Liver (tissue), 9 donors: Measurements from ENCODE around the gene EXOC3L2. TPM values are rescaled to one million over a fixed set of nuclear protein-coding genes. Genes with fewer than 3 reads are reported as not detected.

ENCODE experiments used
- DNase-seq: peaks from one replicate; pipeline ENCODE4 v3.0.0-alpha.2; 2017; ENCODE audit warnings: low spot score
- H3K27ac ChIP-seq, 2 donors: one replicate each; pipeline ENCODE4 v1.7.0; 2013; ENCODE audit warnings: inconsistent platforms in 2 of 2, low read length in 2 of 2, control low read depth in 1 of 2, low read depth in 1 of 2, mild to moderate bottlenecking in 1 of 2
- H3K27me3 ChIP-seq, 4 donors: one replicate each; pipeline versions ENCODE4 v1.6.1 to v1.7.0; 2013; ENCODE audit warnings: low read length in 3 of 4, inconsistent platforms in 1 of 4, mild to moderate bottlenecking in 1 of 4, moderate library complexity in 1 of 4; ENCODE audit not compliant: control insufficient read depth in 4 of 4, insufficient read depth in 4 of 4
- H3K36me3 ChIP-seq, 4 donors: one replicate each; pipeline versions ENCODE4 v1.6.1 to v1.7.0; 2013; ENCODE audit warnings: low read length in 3 of 4, mild to moderate bottlenecking in 3 of 4, low read depth in 1 of 4, moderate library complexity in 1 of 4; ENCODE audit not compliant: control insufficient read depth in 4 of 4, insufficient read depth in 3 of 4
- H3K4me1 ChIP-seq, 4 donors: one replicate each; pipeline versions ENCODE4 v1.6.1 to v1.7.0; 2013; ENCODE audit warnings: low read length in 3 of 4, mild to moderate bottlenecking in 3 of 4, moderate library complexity in 1 of 4; ENCODE audit not compliant: control insufficient read depth in 4 of 4, insufficient read depth in 4 of 4
- H3K4me3 ChIP-seq, 3 donors: one replicate each; pipeline versions ENCODE4 v1.6.1 to v1.7.0; 2013; ENCODE audit warnings: low read length in 3 of 3, control low read depth in 1 of 3, low read depth in 1 of 3, mild to moderate bottlenecking in 1 of 3
- H3K9ac ChIP-seq, 2 donors: one replicate each; pipeline ENCODE4 v1.7.0; 2013; ENCODE audit warnings: low read length in 2 of 2, mild to moderate bottlenecking in 2 of 2, moderate library complexity in 2 of 2, control low read depth in 1 of 2, low read depth in 1 of 2
- H3K9me3 ChIP-seq, 4 donors: one replicate each; pipeline versions ENCODE4 v1.6.1 to v1.7.0; 2013; ENCODE audit warnings: low read length in 3 of 4; ENCODE audit not compliant: control insufficient read depth in 4 of 4
- CTCF ChIP-seq: fragments of 150-350 bp; IDR thresholded peaks from 2 replicates; pipeline ENCODE4 v1.5.1; 2017; ENCODE audit warnings: improper control_type of control experiment, low read depth, low read length; ENCODE audit not compliant: missing input control
- EGR1 ChIP-seq, 2 donors: IDR thresholded peaks; 2 replicates each; pipeline ENCODE4 v1.6.1; 2016 to 2018; ENCODE audit warnings: antibody characterized with exemption in 2 of 2, low read depth in 2 of 2
- FOXA2 ChIP-seq: IDR thresholded peaks from 2 replicates; pipeline ENCODE4 v1.6.1; 2016; ENCODE audit warnings: antibody characterized with exemption
- GABPA ChIP-seq, 2 donors: IDR thresholded peaks in 1 of 2; conservative IDR thresholded peaks in 1 of 2; 2 replicates each; pipeline ENCODE4 v1.6.1; 2016; ENCODE audit warnings: antibody characterized with exemption in 2 of 2, mild to moderate bottlenecking in 1 of 2, moderate library complexity in 1 of 2
- JUND ChIP-seq, 2 donors: IDR thresholded peaks; 2 replicates each; pipeline ENCODE4 v1.6.1; 2016; ENCODE audit warnings: antibody characterized with exemption in 2 of 2
- NR2F2 ChIP-seq: IDR thresholded peaks from 2 replicates; pipeline ENCODE4 v1.6.1; 2016; ENCODE audit warnings: antibody characterized with exemption
- RAD21 ChIP-seq, 2 donors: IDR thresholded peaks; 2 replicates each; pipeline ENCODE4 v1.6.1; 2016; ENCODE audit warnings: antibody characterized with exemption in 2 of 2, mild to moderate bottlenecking in 2 of 2
- REST ChIP-seq: IDR thresholded peaks from 2 replicates; pipeline ENCODE4 v1.6.1; 2016; ENCODE audit warnings: antibody characterized with exemption, mild to moderate bottlenecking
- RXRA ChIP-seq, 2 donors: IDR thresholded peaks; 2 replicates each; pipeline ENCODE4 v1.6.1; 2017 to 2018; ENCODE audit warnings: antibody characterized with exemption in 2 of 2, mild to moderate bottlenecking in 1 of 2
- WGBS: extraction: QIAGEN DNeasy Blood & Tissue Kit; methylation state at CpG from one replicate; pipeline ENCODE4 v1.1.7; 2013; 5-methylcytosine and 5-hydroxymethylcytosine counted together
- polyA plus RNA-seq, 2 donors: library from polyadenylated mRNA; stranded (reverse) in 1 of 2; unstranded in 1 of 2; fragments of 200-250 nt in 1 of 2; fragments of >200 nt in 1 of 2; fragmentation: Nextera tagmentation in 1 of 2; extraction: Ambion mirVana in 1 of 2; gene quantifications; one replicate each; pipeline versions ENCODE4 v1.2.1 to v1.2.3, GENCODE V29; 2013 to 2015
- total RNA-seq, 2 donors: library from RNA; depleted of rRNA; stranded (reverse); fragments of >200 nt; gene quantifications; one replicate each; pipeline ENCODE4 v1.2.3, GENCODE V29; 2014
- donor health status: healthy.
- donor health status: healthy.
- donor health status: healthy.
- donor health status: healthy.
- donor health status: healthy.

Gene EXOC3L2
- total and polyA plus RNA-seq, 4 donors = 1.3 to 7.3 (median 4.1) TPM

DNA sequence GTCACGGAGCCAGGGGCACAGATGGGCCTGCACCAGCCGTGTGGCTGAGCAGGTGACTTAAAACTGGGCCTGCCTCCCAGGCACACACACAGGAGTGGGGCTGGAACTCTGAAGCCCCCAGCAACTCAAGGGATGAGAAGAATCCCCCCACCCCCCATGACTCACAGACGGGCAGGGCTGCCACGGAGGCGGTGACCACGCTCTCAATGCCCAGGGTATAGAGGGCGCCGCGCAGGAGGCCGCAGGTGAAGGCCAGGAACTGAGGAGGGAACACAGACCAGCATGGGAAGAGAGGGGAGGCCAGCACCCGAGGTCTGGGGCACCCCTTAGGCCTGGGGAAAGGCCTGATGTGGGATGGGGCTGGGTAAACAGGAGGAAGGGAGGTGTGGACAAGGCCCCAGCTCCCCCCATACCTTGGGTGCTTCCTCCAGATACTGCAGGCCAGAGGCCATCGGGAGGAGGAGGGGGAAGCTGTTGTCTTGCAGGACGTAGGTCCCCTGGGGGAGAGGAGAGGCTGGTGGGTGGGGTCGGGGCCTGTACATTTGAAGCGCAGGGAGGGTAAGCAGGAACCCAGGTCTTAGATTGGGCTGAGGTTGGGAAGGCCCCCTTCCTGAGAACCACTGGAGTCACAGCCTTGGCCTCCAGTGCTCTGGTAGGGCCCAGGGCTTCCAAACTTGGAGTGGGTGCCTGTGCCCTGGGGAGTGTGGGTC, 81.3 kb downstream of the EXOC3L2 start (continued):
- TF ChIP-seq GABPA (IDR thresholded peaks at IDR 0.05 in 1 of 2, conservative IDR thresholded peaks at IDR 0.05 in 1 of 2) = no peak

- Histone ChIP-seq H3K9ac (no peak overlapping the region), H3K36me3 (no peaks in the 10 kb centered on the region), H3K4me3 (no peak overlapping the region), H3K9me3 (no peaks in the 10 kb centered on the region), H3K4me1 (peaks cover 0 to 10% (median 3%) of the 10 kb centered on the region in 4 donors), H3K27ac (no peak overlapping the region), H3K27me3 (no peaks in the 10 kb centered on the region)
- 91% methylated on average over 17 of the region's 17 CpGs for WGBS
- TF ChIP-seq REST = no peak
- TF ChIP-seq JUND (IDR thresholded peaks at IDR 0.05) = no peak
- no peak for TF ChIP-seq RXRA (IDR thresholded peaks at IDR 0.05)
- no peak for TF ChIP-seq NR2F2
- DNase-seq = no peak
These were observed 82.1 kb downstream of the EXOC3L2 start for GRCh38 chr19:45163156-45163555.

- Histone ChIP-seq H3K36me3 (no peaks in the 10 kb centered on the region), H3K27me3 (no peaks in the 10 kb centered on the region), H3K4me3 (no peak overlapping the region), H3K9ac (no peak overlapping the region), H3K27ac (no peak overlapping the region), H3K4me1 (peaks cover 0 to 10% (median 3%) of the 10 kb centered on the region in 4 donors), H3K9me3 (no peaks in the 10 kb centered on the region)
- no peak for TF ChIP-seq CTCF
- TF ChIP-seq EGR1 (IDR thresholded peaks at IDR 0.05; ENCODE audit: low read depth in 2 of 2) = no peak
- no peak for TF ChIP-seq JUND (IDR thresholded peaks at IDR 0.05)
- no peak for TF ChIP-seq NR2F2
- TF ChIP-seq RAD21 (IDR thresholded peaks at IDR 0.05) = no peak
- no peak for TF ChIP-seq FOXA2
- WGBS = 59% methylated on average over 18 of the region's 18 CpGs
- no peak for DNase-seq
These were observed 82.5 kb downstream of the EXOC3L2 start for GRCh38 chr19:45162608-45163143.

Other genes with a start within 250 kb of the EXOC3L2 start
- 1 to 10 TPM; 2.2 to 4.9 TPM for gene RELB, start 243.9 kb downstream of the EXOC3L2 start, total RNA-seq
- 1 to 10 TPM; 1.4 to 3.1 TPM for gene RELB, start 243.9 kb downstream of the EXOC3L2 start, polyA plus RNA-seq
- 10 to 100 TPM; 13.0 to 44.3 TPM for gene CLASRP, start 206.4 kb downstream of the EXOC3L2 start, total RNA-seq
- 10 to 100 TPM in 1 of 2 donors, 1 to 10 TPM in 1; 9.0 to 12.6 TPM for gene CLASRP, start 206.4 kb downstream of the EXOC3L2 start, polyA plus RNA-seq
- under 1 TPM; 0.17 to 0.42 TPM for gene ZNF296, start 168.9 kb downstream of the EXOC3L2 start, total RNA-seq
- gene ZNF296, start 168.9 kb downstream of the EXOC3L2 start, polyA plus RNA-seq = under 1 TPM in 1 of 2 donors, not detected in 1; 0.16 TPM
- 10 to 100 TPM; 10.0 to 16.2 TPM for gene GEMIN7, start 166.1 kb downstream of the EXOC3L2 start, total RNA-seq
- gene GEMIN7, start 166.1 kb downstream of the EXOC3L2 start, polyA plus RNA-seq = 10 to 100 TPM; 22.7 to 25.2 TPM
- 10 to 100 TPM in 1 of 2 donors, 1 to 10 TPM in 1; 9.8 to 10.4 TPM for gene PPP1R37, start 152.2 kb downstream of the EXOC3L2 start, total RNA-seq
- gene PPP1R37, start 152.2 kb downstream of the EXOC3L2 start, polyA plus RNA-seq = 1 to 10 TPM; 1.8 to 8.7 TPM
- not detected for gene NKPD1, start 84.4 kb downstream of the EXOC3L2 start, total RNA-seq
- gene NKPD1, start 84.4 kb downstream of the EXOC3L2 start, polyA plus RNA-seq = not detected
- 10 to 100 TPM; 14.8 to 15.5 TPM for gene TRAPPC6A, start 67.2 kb downstream of the EXOC3L2 start, total RNA-seq
- gene TRAPPC6A, start 67.2 kb downstream of the EXOC3L2 start, polyA plus RNA-seq = 10 to 100 TPM; 41.7 to 52.2 TPM
- 1 to 10 TPM; 2.7 to 4.6 TPM for gene BLOC1S3, start 66.6 kb downstream of the EXOC3L2 start, total RNA-seq
- 1 to 10 TPM; 4.1 to 4.3 TPM for gene BLOC1S3, start 66.6 kb downstream of the EXOC3L2 start, polyA plus RNA-seq
- 1 to 10 TPM; 3.5 to 8.6 TPM for gene MARK4, start 5.9 kb upstream of the EXOC3L2 start, total RNA-seq
- 10 to 100 TPM in 1 of 2 donors, 1 to 10 TPM in 1; 3.5 to 11.1 TPM for gene MARK4, start 5.9 kb upstream of the EXOC3L2 start, polyA plus RNA-seq
- gene CKM, start 77.5 kb upstream of the EXOC3L2 start, total RNA-seq = under 1 TPM; 0.17 to 0.37 TPM
- gene CKM, start 77.5 kb upstream of the EXOC3L2 start, polyA plus RNA-seq = under 1 TPM in 1 of 2 donors, not detected in 1; 0.05 TPM
- gene KLC3, start 95.3 kb upstream of the EXOC3L2 start, total RNA-seq = 1 to 10 TPM in 1 of 2 donors, under 1 TPM in 1; 0.08 to 1.3 TPM
- gene KLC3, start 95.3 kb upstream of the EXOC3L2 start, polyA plus RNA-seq = under 1 TPM in 1 of 2 donors, not detected in 1; 0.08 TPM
- 1 to 10 TPM; 8.3 to 8.7 TPM for gene ERCC2, start 125.2 kb upstream of the EXOC3L2 start, total RNA-seq
- 1 to 10 TPM; 3.3 to 8.2 TPM for gene ERCC2, start 125.2 kb upstream of the EXOC3L2 start, polyA plus RNA-seq
- gene PPP1R13L, start 159.7 kb upstream of the EXOC3L2 start, total RNA-seq = 1 to 10 TPM in 1 of 2 donors, under 1 TPM in 1; 0.51 to 6.5 TPM
- gene PPP1R13L, start 159.7 kb upstream of the EXOC3L2 start, polyA plus RNA-seq = 1 to 10 TPM; 3.3 to 7.7 TPM
- 1 to 10 TPM; 1.9 TPM for gene POLR1G, start 161.2 kb upstream of the EXOC3L2 start, total RNA-seq
- 1 to 10 TPM; 1.1 to 2.4 TPM for gene POLR1G, start 161.2 kb upstream of the EXOC3L2 start, polyA plus RNA-seq
- gene ERCC1, start 178.5 kb upstream of the EXOC3L2 start, total RNA-seq = 10 to 100 TPM; 19.3 to 24.7 TPM
- gene ERCC1, start 178.5 kb upstream of the EXOC3L2 start, polyA plus RNA-seq = 10 to 100 TPM; 19.2 to 28.7 TPM
- 1 to 10 TPM in 1 of 2 donors, under 1 TPM in 1; 0.28 to 1.3 TPM for gene FOSB, start 222.6 kb upstream of the EXOC3L2 start, total RNA-seq
- gene FOSB, start 222.6 kb upstream of the EXOC3L2 start, polyA plus RNA-seq = under 1 TPM; 0.18 to 0.51 TPM